C4-2B (cell line): ENCODE data around the gene CTU2.

Source experiments
- ZFX ChIP-seq: fragments of 450-650 bp; IDR thresholded peaks from 2 replicates; pipeline ENCODE4 v1.6.1; 2017
- TF ChIP-seq, protein P1 (sequence below): fragments of 450-650 bp; conservative IDR thresholded peaks from 2 replicates; pipeline ENCODE4 v1.5.1; 2017; ENCODE audit warnings: mild to moderate bottlenecking

DNA sequence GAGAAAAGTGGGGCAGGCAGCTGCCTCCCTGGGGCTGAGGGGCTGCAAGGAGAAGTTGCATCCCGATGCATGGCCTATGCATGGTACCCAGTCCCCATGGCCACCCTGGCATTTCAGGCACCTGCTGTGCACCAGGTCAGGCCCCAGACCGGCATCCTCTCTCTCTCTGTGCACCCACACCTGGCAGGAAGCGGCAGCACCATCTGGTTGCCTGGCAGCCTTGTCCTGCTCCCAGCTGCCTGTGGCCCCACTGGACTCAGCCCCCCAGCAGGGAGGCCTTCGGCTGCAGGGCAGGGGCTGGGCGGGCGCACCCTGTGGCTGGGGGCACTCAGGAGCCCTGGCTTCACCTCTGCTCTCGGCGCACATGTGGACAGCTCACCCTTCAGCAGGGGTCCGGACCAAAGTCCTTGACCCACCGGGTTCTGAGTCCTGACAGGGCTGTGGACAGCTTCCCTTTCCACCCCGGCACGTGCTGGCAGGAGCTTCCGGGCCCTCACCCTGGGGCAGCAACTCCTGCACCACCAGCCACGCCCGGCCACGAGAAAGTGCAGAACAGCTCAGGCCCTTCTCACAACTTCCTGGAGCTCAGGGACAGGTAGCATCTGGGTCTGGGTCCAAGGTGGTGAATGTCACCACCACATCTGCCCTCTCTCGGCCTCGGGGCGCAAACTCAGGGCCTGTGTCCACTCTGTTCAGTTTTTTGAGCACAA lies 36.7 kb downstream of the CTU2 start:
- TF ChIP-seq, protein P1, sequence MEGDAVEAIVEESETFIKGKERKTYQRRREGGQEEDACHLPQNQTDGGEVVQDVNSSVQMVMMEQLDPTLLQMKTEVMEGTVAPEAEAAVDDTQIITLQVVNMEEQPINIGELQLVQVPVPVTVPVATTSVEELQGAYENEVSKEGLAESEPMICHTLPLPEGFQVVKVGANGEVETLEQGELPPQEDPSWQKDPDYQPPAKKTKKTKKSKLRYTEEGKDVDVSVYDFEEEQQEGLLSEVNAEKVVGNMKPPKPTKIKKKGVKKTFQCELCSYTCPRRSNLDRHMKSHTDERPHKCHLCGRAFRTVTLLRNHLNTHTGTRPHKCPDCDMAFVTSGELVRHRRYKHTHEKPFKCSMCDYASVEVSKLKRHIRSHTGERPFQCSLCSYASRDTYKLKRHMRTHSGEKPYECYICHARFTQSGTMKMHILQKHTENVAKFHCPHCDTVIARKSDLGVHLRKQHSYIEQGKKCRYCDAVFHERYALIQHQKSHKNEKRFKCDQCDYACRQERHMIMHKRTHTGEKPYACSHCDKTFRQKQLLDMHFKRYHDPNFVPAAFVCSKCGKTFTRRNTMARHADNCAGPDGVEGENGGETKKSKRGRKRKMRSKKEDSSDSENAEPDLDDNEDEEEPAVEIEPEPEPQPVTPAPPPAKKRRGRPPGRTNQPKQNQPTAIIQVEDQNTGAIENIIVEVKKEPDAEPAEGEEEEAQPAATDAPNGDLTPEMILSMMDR = no peak
- no peak for TF ChIP-seq ZFX
